GM12878 (cell line): ENCODE data around the gene SRSF11.

ENCODE experiments used
- ESRRA ChIP-seq: IDR thresholded peaks from 2 replicates; pipeline ENCODE4 v1.6.1; 2012; ENCODE audit warnings: mild to moderate bottlenecking, low read length, improper control_type of control experiment
- EZH2 ChIP-seq: IDR thresholded peaks from 2 replicates; pipeline ENCODE4 v1.6.1; 2012; ENCODE audit warnings: low read depth, mild to moderate bottlenecking, control low read depth, inconsistent platforms, low read length, borderline replicate concordance; ENCODE audit not compliant: control insufficient read depth
- FOXM1 ChIP-seq: IDR thresholded peaks from 2 replicates; pipeline ENCODE4 v1.6.1; 2012; ENCODE audit warnings: low read depth, mild to moderate bottlenecking, inconsistent platforms, low read length, moderate library complexity
- POLR2AphosphoS5 ChIP-seq: IDR thresholded peaks from 2 replicates; pipeline ENCODE4 v1.6.1; 2011; ENCODE audit warnings: mild to moderate bottlenecking, low read length, inconsistent platforms
- SIN3A ChIP-seq: IDR thresholded peaks from 2 replicates; pipeline ENCODE4 v1.6.1; 2012; ENCODE audit warnings: low read depth, low read length, improper control_type of control experiment
- TAF1 ChIP-seq: IDR thresholded peaks from 2 replicates; pipeline ENCODE4 v1.6.1; 2011; ENCODE audit warnings: mild to moderate bottlenecking, low read depth, low read length, borderline replicate concordance
- TF ChIP-seq, protein P1 (sequence below): IDR thresholded peaks from 2 replicates; pipeline ENCODE4 v1.6.1; 2012; ENCODE audit warnings: mild to moderate bottlenecking, low read depth, low read length
- TF ChIP-seq, protein P2 (sequence below), 3 experiments: IDR thresholded peaks in 2 of 3; conservative IDR thresholded peaks in 1 of 3; 2 replicates each; pipeline ENCODE4 v1.5.1; 2011; ENCODE audit warnings: low read depth in 3 of 3, low read length in 3 of 3, mild to moderate bottlenecking in 3 of 3, control low read depth in 2 of 3, moderate library complexity in 2 of 3, inconsistent platforms in 1 of 3, mixed read lengths in 1 of 3; ENCODE audit not compliant: control insufficient read depth in 2 of 3, insufficient read depth in 1 of 3; ENCODE audit errors: extremely low read depth in 1 of 3
- TF ChIP-seq, protein P3 (sequence below): IDR thresholded peaks from 2 replicates; pipeline ENCODE4 v1.6.1; 2011; ENCODE audit warnings: low read depth, mild to moderate bottlenecking, low read length, moderate library complexity, borderline replicate concordance; ENCODE audit errors: extremely low read depth

DNA sequence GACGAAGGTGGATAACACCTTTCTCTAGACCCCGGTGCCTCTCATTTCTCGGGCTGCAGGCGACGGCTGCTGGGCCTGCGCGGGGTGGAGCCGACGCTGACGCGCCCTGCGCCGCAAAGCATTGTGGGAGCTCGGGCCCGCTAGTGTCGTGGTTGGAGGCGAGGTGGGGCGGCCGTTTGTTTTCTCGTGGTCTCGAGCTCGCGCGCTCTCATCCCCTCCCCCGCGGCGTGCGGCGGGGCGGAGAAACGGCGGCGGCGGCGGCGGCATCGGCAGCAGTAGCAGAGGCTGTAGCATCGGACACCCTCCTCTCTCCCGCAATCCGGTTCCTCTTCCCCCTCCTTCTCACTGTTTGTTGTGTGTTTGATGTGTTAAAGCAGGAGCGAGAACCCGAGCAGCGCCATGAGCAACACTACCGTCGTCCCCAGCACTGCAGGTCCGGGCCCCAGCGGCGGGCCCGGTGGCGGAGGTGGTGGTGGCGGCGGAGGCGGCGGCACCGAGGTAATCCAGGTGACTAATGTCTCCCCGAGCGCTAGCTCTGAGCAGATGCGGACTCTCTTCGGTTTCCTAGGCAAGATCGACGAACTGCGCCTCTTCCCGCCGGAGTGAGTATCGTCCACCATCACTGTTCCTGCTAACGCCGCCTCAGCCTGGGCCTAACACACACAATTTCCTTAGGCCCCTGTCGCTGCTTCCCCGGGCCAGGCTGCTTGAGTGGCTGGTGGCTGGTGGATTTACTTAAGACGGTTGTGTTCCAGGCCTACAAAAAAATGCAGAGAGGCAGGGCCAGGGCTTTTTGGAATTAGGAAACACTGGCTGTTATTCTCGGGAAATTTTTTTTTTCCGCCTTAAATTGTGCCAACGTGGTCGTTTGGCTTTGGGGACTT is at the start of gene SRSF11:
- TF ChIP-seq FOXM1 (0 out of 2 replicates have a peak, but pooled peaks have one; percentile 15), EZH2 (no peak), TAF1 (peak; percentile 90), POLR2AphosphoS5 (peak; percentile 86), ESRRA (no peak), SIN3A (no peak)
- TF ChIP-seq, protein P1, sequence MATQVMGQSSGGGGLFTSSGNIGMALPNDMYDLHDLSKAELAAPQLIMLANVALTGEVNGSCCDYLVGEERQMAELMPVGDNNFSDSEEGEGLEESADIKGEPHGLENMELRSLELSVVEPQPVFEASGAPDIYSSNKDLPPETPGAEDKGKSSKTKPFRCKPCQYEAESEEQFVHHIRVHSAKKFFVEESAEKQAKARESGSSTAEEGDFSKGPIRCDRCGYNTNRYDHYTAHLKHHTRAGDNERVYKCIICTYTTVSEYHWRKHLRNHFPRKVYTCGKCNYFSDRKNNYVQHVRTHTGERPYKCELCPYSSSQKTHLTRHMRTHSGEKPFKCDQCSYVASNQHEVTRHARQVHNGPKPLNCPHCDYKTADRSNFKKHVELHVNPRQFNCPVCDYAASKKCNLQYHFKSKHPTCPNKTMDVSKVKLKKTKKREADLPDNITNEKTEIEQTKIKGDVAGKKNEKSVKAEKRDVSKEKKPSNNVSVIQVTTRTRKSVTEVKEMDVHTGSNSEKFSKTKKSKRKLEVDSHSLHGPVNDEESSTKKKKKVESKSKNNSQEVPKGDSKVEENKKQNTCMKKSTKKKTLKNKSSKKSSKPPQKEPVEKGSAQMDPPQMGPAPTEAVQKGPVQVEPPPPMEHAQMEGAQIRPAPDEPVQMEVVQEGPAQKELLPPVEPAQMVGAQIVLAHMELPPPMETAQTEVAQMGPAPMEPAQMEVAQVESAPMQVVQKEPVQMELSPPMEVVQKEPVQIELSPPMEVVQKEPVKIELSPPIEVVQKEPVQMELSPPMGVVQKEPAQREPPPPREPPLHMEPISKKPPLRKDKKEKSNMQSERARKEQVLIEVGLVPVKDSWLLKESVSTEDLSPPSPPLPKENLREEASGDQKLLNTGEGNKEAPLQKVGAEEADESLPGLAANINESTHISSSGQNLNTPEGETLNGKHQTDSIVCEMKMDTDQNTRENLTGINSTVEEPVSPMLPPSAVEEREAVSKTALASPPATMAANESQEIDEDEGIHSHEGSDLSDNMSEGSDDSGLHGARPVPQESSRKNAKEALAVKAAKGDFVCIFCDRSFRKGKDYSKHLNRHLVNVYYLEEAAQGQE: 0 out of 2 replicates have a peak, but pooled peaks have one; percentile 32
- TF ChIP-seq, protein P2, sequence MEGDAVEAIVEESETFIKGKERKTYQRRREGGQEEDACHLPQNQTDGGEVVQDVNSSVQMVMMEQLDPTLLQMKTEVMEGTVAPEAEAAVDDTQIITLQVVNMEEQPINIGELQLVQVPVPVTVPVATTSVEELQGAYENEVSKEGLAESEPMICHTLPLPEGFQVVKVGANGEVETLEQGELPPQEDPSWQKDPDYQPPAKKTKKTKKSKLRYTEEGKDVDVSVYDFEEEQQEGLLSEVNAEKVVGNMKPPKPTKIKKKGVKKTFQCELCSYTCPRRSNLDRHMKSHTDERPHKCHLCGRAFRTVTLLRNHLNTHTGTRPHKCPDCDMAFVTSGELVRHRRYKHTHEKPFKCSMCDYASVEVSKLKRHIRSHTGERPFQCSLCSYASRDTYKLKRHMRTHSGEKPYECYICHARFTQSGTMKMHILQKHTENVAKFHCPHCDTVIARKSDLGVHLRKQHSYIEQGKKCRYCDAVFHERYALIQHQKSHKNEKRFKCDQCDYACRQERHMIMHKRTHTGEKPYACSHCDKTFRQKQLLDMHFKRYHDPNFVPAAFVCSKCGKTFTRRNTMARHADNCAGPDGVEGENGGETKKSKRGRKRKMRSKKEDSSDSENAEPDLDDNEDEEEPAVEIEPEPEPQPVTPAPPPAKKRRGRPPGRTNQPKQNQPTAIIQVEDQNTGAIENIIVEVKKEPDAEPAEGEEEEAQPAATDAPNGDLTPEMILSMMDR (IDR thresholded peaks at IDR 0.05 in 2 of 3, conservative IDR thresholded peaks at IDR 0.05 in 1 of 3; ENCODE audit: control insufficient read depth in 2 of 3, extremely low read depth in 1 of 3, insufficient read depth in 1 of 3, low read depth in 3 of 3, low read length in 3 of 3): 0 out of 6 replicates have a peak, but pooled peaks of 1 of the 3 experiments have one; percentile 14
- TF ChIP-seq, protein P3, sequence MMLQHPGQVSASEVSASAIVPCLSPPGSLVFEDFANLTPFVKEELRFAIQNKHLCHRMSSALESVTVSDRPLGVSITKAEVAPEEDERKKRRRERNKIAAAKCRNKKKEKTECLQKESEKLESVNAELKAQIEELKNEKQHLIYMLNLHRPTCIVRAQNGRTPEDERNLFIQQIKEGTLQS: peak; percentile 34; the same call in 1 of the 2 replicates
